ENCODE data around the gene FAM209B. TPM values are rescaled to one million over a fixed set of nuclear protein-coding genes. Genes with fewer than 3 reads are reported as not detected.

The FAM209B gene
- total RNA-seq, 2 donors from 2014 or later, result not detected

Other genes starting within 250 kb of the FAM209B start
- gene FAM210B, start 174.3 kb upstream of the FAM209B start, total RNA-seq, result 10 to 100 TPM; 11.5 to 26.2 TPM
- 1 to 10 TPM in 1 of 2 donors, under 1 TPM in 1; 0.66 to 1.0 TPM for gene AURKA, start 141.0 kb upstream of the FAM209B start, total RNA-seq
- 10 to 100 TPM; 12.2 to 14.5 TPM for gene CSTF1, start 140.6 kb upstream of the FAM209B start, total RNA-seq
- under 1 TPM in 1 of 2 donors, not detected in 1; 0.52 TPM for gene CASS4, start 121.0 kb upstream of the FAM209B start, total RNA-seq
- gene RTF2, start 64.6 kb upstream of the FAM209B start, total RNA-seq, result 10 to 100 TPM; 22.1 to 29.1 TPM
- not detected for gene FAM209A, start 8.5 kb upstream of the FAM209B start, total RNA-seq
- gene TFAP2C, start 96.1 kb downstream of the FAM209B start, total RNA-seq, result 1 to 10 TPM in 1 of 2 donors, under 1 TPM in 1; 0.52 to 2.3 TPM

Data from body of pancreas (tissue), 2 donors.